Mucosa of gallbladder (tissue), 1 donor: ENCODE results near the gene PHACTR1. TPM values are rescaled to one million over a fixed set of nuclear protein-coding genes. Genes with fewer than 3 reads are reported as not detected.

ENCODE experiments used
- DNase-seq: peaks from one replicate; pipeline ENCODE4 v3.0.0-alpha.2; 2020; ENCODE audit warnings: low spot score
- total RNA-seq: library from RNA; stranded (reverse); gene quantifications from one replicate; pipeline ENCODE4 v1.2.1, GENCODE V29; 2021
- donor health status: DM: no; HTN: no; CAD: no.

Gene PHACTR1
- total RNA-seq, 1 donor from 2014 or later: 14.6 TPM

DNA sequence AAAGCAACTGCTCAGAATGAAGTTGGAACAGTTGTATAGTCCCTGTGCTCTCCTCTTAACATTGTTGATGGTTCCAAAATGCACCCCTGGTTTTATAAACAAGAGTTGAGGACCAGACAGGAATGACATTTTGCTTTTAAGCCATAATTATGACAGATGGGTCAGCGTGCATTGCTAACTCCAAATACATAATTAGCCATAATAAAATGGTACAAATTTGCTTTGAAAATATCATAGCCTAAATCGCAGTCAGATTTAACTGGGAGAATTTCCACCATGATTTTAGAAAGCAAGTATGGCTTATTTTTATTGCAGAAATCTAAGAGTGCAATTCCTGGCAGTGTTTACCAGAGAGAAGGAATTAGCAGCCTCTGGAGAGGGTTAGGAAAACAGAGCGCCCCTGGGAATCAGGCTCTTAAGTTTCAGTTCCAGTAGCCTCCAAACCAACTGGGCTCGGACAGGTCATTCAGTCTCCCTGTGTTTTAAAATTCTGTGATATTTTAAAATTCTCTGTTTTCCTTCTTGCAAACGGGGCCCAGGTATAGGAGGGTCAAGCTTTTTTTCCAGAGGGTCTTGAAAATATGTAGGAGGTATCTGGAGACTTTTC lies 309.4 kb downstream of the PHACTR1 start:
- no peak for DNase-seq

DNA sequence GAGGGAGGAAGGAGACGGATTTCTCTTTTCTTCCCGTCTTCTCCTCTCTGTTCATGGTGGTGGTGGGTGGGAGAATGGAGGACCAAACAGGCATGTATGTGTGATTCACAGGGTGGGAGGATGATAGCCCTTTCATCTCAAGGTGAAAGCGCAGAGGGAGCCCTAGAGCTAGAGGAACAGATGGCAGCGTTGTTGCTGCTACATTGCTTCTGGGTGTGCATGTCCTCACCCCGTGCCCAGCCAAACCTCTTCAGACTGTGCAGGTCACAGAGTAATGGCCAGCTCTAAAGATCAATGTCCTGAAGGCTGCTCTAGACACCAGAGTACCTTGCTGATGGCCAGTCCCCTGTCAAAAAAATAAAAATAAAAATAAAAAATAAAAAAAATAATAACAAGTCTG lies 310.0 kb downstream of the PHACTR1 start:
- no peak for DNase-seq

DNA sequence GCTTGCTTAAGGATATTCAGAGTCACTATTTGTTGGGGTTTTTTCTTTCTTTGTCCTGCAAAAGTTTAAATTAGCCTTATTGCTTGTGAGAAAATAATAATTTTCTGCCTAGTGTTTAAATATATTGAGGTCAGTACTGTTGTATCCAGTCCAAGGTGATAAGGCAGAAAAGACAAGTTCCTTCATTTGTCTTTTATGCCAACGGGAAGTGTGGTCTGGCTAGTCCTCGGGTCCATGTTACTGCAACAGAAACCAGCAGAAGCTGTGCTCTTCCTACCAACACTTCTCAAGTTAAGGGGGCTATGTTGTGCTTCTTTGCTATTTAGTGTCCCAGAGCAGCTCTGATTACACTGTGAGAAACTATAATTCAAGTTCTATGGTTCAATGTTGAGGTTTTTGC lies 310.6 kb downstream of the PHACTR1 start:
- DNase-seq: no peak

DNA sequence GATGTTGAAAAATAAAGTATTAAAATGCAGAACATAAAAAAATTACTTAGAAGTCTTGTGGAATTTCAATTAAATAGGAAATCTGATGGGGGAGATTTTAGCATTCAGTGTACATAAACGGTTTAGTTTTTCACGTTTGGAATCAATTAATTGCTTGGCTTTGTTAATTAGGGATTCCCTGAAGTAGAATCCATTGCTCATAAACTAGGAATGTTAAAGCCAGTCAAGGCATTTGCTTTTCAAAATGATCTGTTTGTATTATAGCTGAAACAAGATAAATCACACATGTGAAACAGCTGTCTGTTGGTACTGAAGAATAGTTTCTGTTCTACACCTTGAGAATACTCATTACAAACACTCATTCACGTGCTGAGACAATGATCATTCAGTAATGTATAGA lies 313.8 kb downstream of the PHACTR1 start:
- DNase-seq: no peak

DNA sequence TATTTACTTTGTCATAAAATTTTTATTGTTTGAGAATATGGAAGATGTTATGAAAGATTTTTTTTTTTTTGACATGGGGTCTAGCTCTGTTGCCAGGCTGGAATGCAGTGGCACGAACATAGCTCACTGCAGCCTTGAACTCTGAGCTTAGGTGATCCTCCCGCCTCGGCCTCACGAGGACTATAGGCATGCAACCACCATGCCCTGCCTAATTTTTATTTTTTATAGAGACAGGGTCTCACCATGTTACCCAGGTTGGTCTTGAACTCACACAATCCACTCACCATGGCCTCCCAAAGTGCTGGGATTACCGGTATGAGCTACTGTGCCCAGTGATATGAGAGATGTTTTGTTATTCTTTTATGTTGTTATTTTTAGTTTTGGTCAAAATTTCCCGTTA lies 316.0 kb downstream of the PHACTR1 start:
- DNase-seq: no peak

DNA sequence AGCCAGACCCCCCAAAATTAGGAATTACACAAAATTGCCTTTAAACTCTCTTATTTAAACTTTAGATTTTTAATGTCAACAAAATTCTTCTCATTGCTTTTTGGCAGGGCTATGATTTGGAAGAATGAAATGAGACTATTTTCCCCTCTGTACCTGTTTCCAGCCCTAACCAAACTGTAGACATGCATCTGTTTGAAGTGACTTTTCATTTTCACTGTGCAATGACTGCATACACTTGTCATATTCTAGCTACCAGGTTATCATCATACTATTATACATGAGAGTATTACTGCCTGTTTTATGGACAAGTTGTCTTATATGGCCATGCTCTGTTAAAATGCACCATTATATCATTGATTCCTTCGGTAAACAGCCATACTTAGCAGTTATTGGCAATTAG lies 316.6 kb downstream of the PHACTR1 start:
- DNase-seq: no peak

DNA sequence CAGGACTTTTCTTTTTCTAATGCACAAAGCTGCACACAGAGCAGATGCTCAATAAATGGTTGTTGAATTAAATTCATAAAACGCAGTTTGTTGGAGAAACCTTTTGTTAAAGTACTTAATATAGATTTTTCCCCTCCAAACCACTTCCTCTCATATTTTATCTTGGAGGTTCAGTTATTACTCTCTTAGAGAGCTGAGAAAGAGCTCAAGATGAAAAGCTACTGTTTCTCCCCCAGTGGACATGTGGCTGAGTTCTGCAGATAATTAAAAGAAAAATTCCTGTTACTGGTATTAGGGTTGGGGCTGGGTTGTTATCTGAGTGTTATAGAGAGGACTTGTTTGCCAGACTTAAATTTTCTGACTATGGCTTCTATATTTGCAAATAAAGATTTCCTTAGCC lies 317.7 kb downstream of the PHACTR1 start:
- no peak for DNase-seq

DNA sequence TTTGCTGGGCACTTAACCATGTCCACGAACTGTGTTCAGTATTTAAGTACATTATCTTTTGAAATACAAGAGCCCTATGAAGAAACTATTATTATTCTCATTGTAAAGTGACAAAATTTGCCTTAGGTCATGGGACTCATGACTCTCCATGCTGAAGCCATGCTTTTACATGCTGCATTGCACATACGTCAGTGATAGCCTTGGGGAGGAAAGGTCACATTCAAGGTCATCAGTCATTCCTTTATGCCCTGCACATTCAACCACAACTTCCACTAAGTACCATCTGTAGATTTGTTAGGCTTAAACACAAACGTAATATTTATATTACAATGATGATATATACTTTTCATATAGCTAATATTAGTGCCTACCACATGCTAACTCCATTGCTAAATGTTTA lies 319.0 kb downstream of the PHACTR1 start:
- DNase-seq: no peak

DNA sequence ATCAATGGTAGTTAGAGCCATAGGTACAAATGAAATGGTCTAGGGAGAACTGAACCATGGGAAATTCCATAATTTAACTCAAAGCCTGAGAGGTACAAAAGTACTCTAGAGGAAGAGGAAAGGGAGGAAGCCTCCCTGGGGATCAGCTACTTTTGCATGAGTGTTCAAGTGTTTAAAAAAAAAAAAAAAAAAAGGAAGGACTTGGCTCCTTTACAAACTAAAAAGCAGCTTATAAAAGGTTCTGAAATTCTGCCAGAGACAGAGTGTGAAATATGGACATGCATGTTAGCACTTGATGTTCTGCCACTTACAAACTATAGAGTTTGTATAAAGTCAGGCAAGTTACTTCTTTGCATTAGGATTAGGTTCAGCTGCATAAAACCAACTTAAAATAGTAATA lies 321.7 kb downstream of the PHACTR1 start:
- DNase-seq: no peak

DNA sequence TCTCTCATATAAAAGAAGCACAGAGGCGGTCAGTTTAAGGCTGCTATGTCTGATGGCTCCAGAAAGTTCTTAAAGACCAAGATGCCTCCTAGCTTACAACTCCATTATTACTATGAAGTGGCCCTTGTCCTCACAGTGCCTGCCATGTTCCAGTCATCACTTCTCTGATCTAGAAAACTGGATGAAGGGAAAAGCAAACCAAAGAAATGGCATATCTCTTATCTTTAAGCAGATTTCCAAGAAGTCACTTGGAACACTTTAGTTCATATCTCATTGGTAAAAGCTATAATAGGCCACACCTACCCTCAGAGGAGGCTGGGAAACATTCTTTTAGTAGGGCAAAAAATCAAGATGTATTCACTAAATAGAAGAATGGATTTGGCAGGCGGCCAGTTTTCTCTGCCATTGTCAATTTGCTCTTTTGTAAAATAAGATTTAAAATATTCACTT lies 322.2 kb downstream of the PHACTR1 start:
- DNase-seq: no peak

DNA sequence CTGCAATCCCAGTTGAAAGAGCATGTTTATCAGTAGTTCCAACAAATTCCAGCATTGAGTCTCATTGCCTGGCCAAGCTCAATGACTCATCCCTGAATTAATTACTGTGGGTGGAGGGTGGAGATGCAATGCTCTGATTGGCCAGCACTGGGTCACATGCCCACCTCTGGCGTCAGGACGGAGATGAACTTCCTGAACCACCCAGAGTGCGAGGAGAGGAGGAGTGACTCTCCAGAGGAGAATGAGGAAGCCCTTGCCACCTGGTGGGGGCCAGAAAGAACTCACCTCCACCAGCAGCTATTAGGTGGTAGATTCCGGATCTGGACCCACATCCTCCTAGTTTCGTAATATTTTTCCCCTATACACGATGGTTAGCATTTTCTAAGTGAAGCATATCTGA lies 327.8 kb downstream of the PHACTR1 start:
- no peak for DNase-seq

DNA sequence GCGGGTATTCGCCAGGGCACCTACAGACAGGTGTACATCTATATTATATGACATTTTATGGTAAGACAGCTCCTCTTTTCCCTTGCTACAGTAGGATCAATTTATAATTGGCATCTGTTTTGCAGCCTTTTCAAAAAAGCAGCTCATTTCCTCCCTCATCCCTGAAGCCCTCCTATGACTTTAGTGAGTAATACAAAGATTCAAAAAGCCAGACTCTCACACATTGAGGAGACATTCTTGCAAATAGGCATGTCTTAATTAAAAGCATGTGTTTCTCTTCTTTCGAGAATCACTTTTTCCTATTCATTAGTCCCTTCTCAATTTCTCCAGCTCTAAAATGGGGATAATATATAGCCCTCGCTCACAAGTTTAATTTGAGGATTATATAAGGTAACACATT lies 328.3 kb downstream of the PHACTR1 start:
- no peak for DNase-seq

DNA sequence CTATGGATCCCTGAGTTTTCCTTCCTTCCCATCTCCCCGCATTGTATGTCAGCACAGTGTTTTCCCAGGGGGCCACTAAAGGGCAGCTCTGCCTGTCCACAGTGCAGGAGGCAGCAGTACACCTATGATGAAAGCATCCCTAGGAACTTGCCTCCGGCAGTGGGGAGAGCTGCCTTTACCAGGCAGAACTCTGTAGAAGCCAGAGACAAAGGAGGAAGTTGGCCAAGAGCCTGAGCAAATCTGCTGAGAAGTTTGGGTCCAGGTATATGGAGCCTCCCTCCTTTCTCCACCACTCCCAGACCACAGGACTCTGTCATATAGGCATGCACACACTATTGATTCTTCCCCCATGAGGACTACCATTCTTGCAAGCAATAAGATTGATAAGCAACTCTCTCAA lies 329.1 kb downstream of the PHACTR1 start:
- DNase-seq: no peak

DNA sequence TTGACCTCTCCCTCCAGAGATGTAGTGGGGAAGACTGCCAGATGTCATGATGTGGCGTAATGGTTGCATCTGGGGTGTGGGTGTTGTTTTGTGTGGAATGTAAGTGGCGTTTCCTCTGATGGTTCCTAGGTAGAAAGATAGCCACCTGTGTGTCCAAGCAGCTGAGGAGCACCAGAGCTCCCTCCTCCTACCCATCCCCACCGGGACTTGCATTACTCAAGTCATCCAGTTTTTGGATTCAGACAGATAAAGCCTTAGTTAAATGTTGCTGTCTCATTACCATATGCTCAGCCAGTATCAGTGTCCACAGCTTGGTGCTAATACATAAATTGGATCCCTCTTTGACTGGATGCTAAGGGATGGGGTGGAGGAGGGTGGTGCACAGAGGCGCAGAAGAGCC lies 329.5 kb downstream of the PHACTR1 start:
- no peak for DNase-seq

DNA sequence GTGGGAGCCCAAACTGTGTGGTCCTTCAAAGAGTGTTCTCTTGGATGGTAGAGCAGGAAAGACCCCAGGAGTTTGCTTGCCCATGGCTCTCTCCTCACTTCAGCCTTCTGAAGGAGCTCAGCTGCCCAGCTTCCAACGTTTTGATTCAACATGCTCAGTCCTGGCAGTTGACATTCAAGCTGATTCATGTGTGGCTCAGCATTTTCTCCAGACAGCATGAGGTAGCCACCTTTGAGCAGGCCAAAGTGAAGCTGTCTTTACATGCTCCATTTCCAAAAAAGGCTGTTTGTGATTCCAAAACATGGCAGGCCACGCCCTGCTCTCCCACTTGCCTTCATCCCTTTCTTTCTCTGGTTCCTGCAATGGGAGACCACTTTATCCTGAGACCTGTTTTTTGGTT lies 331.5 kb downstream of the PHACTR1 start:
- no peak for DNase-seq

DNA sequence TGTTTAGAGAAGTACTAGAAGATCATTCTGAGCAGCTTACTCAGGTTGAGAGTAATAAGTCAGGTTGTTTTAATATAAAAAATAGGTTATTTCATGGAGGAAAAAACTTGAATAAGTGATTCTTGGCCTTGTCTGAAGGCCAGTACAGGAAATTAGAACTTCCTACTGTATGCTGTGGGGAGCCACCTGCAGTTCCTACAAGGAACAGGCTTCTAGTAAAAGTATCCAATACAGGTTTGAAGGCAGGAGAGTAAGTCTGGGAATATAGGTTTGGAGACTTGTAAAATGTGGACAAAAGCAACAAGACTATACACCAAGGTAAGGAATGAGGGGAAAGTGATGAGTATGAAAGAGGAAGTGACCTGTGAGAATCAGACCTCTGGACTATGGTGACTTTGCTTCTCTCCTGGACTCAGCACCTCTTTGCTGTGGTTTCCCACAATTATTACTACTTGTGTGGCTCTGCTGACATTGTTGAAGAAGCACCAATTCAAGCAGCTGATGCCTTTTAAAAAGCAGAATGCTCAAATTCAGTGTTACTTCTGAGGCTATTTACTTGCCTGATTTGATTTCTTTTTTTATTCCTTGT lies 333.2 kb downstream of the PHACTR1 start:
- DNase-seq: no peak

DNA sequence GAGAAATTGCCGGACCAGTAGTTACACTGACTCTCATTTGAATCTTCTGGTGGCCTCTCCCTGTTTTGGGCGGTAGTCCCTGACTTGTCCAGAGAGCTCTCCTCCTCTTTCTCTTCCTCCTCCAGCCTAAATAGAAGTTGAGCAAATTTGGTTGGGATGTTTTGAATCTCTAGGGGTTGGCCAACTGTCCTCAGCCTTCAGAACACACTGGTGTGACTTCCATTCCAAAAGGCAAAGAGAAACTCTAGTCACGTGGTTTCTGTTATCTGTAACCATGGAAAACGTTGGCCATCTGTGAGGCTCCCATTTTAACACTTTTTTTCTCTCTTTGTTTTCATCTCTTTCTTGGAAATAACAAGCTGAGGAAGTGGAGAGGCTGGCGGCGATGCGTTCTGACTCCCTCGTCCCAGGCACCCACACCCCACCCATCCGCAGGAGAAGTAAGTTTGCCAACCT lies 336.5 kb downstream of the PHACTR1 start:
- no peak for DNase-seq

DNA sequence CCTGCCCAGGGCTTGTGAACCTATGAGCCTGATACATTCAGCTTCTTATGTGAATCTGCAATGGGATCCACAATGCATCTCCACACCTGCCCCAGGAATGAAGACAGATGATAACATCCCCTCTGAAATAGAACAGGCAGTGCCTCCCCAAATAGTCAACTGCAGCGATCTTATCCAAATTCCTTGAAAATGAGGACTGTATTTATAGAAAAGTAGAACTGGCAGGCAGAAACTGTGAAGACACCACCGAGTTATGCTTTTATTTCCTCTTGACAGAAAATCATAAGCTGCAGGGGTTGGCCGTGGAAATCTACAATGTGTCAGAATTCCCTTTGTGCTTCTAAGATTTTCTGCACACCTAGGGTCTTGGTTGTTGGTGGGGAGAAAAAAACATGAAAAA lies 341.5 kb downstream of the PHACTR1 start:
- no peak for DNase-seq

DNA sequence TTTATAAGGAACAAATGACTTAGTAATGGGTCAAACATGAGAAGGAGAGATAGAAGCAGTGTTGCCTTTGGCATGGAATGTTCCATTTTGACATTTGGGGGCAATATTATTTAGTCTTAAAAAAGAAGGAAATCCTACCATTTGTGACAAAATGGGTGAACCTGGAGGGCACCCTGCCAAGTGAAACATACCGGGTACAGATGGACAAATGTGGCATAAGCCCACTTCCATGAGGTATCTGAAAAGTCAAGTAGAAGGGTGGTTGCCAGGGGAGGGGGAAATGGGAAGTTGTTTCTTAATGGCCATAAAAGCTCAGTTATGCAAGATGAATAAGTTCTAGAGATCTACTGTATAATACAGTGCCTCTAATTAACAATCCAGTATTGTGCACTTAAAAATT lies 342.5 kb downstream of the PHACTR1 start:
- no peak for DNase-seq

DNA sequence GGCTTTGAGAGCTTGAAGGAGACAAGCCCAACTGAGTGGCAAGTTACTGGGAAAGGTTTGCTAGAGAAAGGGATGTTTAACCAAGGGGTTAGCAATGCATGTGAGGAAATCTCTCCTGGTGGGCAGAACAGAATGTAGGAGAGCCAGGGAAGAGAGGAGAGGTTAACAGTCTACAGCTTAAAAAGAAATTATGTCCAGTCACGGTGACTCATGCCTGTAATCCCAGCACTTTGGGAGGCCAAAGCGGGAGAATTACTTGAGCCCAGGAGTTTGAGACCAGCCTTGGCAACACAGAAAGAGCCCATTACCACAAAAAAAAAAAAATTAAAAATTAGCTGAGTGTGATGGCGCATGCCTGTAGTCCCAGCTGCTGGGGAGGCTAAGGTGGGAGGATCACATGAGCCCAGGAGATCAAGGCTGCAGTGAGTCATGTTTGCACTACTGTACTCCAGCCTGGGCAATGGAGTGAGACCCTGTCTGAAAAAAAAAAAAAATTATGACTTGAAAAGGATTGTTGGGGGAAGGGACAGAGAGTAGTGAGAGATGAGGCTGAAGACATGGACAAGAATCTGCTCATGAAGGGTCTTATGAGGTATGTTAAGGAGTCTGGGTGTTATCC lies 346.8 kb downstream of the PHACTR1 start:
- no peak for DNase-seq

DNA sequence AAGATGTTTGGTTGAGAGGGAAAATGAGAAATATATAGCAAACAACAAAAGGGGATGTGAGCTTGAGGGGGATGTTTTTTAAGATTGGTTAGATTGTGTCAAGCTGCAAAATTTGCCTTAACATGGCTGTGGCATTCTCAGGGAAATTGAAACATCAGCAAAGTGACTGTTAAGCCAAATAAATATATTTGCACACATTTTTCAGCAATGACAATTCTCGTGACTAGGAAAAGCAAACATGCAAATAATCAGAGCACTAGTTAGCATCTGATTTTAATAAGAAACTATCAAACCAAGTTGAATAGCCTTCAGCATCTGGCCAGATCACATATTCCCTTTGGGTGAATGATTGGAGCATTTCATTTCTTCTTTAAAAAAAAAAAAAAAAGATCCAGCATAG lies 349.0 kb downstream of the PHACTR1 start:
- DNase-seq: no peak

DNA sequence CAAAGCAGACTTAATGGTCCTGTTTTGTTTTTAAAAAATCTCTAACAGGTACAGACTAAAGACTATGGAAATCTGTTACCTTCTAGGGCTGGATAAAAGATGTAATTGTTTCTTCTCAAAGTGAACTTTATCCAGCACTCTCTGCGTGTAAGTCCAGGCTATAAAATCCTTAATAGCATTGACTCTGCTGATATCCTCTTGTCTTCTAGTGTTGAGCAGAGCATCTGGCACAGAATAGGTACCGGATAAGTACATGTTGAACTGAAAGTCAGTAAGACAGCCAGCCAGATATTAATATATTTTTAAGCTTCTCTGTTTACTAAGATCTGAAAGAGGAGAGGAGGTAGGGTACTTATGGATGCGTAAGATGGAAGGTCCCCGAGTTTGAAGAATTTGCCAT lies 349.5 kb downstream of the PHACTR1 start:
- DNase-seq: no peak

DNA sequence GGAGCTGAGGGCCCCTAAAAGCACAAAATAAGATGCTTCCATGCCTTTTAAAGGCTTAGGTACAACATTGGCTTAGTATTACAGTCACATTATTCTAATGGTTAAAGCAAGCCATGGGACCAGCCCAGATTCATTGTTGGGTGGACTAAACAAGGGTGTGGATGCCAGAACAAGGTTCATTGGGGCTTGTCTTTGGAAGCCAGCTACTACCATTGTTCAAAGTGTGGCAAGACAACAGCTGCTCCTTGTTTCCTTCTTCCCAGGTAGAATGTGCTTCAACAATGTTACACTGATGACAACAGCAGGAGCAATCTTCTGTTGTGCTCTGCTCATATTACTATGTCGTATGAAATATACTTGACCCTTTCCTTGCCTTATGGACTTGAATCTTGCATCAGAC lies 350.3 kb downstream of the PHACTR1 start:
- DNase-seq: no peak
